ENCODE results near the gene TARBP1.

The TARBP1 gene

DNA sequence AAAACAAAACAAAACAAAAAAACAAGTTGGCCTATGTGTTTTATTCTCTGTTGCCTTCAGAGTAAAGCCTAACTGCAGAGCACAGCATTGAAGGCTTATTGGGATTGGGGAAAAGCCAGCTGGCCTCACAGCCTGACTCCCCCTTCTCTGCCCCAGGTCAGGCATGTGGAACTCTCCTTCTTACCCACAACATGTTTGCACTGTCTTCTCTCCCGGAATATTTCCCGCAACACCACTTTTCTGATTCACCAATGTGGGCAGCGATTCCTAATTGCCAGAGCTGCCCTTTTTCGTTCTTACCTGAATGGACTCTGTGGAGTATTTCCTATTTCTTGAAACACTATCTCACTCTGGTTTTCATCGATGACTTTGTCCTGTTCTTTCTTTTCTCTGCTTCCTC, 2.8 kb upstream of the TARBP1 start:
- TF ChIP-seq POLR2A (IDR thresholded peaks at IDR 0.05; ENCODE audit: low read length) = no peak
- TF ChIP-seq GATA1 (IDR thresholded peaks at IDR 0.05; ENCODE audit: low read depth, low read length) = no peak

GRCh38 chr1:234479866-234480265, 887 bp upstream of the TARBP1 start:
- DNase-seq = no peak
- TF ChIP-seq GATA1 (IDR thresholded peaks at IDR 0.05; ENCODE audit: low read depth, low read length) = no peak
- TF ChIP-seq POLR2A (IDR thresholded peaks at IDR 0.05; ENCODE audit: low read length) = no peak

More for the DNA sequence above, 2.8 kb upstream of the TARBP1 start:
- no peak for DNase-seq

DNA sequence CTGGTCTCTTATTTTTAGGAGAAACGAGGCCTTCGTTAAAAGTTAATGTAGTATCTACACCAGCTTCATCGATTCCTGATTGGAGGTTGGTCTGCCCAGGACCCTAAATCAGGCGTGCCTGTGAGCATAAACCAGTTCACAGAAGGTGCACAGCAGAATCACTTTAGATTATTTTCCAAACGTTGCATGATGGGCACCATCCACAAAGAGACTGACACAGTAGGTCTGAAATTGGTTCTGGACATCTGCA, 256 bp upstream of the TARBP1 start:
- DNase-seq = no peak
- TF ChIP-seq POLR2A (IDR thresholded peaks at IDR 0.05; ENCODE audit: low read length) = no peak
- TF ChIP-seq GATA1 (IDR thresholded peaks at IDR 0.05; ENCODE audit: low read depth, low read length) = no peak

- DNase-seq = peak; percentile 79 to 84
- TF ChIP-seq POLR2A (IDR thresholded peaks at IDR 0.05; ENCODE audit: low read length) (peak; percentile 16), GATA1 (IDR thresholded peaks at IDR 0.05; ENCODE audit: low read depth, low read length) (no peak)
Observed at GRCh38 chr1:234478152-234478480, 863 bp downstream of the TARBP1 start.

DNA sequence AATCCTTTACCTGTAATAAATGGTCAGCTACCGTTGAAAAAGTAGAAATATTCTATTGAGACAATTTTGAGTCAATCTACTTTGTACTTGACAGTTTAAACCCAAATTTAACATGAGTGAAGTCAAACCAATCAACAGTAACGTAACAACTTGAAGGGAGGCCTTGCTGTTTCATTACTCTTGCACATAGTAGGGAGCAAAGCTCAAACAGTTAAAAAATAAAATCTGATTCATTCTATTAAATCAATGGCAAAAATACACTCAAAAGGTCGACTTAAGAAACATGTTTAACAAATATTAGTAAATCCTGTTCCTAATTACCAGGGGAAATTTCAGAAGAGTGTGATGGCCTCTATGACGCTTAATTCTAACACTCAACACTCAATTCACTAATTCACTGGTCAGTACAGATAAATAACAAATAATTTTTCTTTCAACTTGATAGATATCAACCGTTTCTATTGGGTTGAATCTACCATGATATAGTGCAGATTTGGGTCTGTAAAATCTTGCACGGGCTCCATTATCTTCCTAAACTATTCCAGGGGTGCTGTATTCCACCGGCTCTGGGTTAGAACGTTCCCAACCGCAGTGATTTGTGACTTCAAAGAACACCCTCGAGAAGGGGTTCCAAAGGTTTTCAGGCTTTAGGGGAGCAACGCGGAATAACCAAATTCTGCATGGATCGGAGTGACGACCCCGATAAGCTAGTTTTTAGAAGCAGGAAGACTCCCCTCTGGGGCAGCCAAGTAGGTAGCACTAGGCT, 1.4 kb downstream of the TARBP1 start:
- no peak for DNase-seq
- TF ChIP-seq POLR2A (IDR thresholded peaks at IDR 0.05; ENCODE audit: low read length) (no peak), GATA1 (IDR thresholded peaks at IDR 0.05; ENCODE audit: low read depth, low read length) (no peak)

DNA sequence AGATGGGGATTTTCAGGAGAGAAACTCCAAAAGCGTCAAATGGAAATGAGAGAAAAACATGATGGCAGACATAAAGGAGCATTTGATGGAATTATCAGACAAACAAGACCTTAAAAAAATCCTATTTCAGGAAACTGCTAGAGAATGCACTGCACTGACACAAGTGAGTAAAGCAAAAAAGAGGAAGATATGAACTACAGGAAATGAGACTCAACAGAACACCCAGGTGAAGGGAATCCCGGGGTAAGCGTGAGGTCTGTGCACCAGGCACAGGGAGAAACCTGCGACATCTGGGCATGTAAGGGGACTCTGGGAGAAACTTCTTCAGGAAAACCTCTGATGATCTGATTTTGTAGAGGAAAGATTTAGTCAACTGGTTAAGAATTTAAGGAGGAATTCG, 2.8 kb downstream of the TARBP1 start:
- DNase-seq = no peak
- TF ChIP-seq POLR2A (IDR thresholded peaks at IDR 0.05; ENCODE audit: low read length) (no peak), GATA1 (IDR thresholded peaks at IDR 0.05; ENCODE audit: low read depth, low read length) (no peak)

DNA sequence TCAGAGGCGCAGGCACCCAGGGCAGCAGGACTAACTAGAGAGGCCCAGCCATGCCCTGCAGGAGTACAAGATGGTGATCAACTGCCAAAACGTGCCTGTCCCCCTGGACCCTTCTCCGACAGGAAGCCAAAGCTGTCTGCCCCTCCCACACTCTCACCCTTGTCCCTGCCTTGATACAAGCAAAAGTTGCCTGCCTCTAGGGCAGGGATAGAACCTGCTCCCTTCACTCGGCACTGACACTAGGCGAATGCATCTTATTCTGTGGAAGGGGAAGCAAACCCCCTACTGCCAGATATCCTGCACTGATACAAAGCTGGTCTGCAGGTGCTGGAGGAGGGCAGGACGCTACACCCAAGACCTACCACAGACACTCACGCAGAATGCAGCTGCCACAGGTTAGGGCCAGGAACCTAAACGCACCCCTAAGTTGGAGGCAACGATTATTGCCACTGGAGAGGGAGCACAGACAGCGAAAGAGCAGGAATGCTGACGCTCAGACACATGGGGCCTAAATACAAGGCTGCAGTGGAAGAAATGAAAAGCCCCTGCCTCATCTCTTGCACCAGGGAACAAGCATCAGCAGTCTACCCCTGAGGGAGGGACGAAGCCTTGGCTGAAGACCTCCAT, 3.7 kb downstream of the TARBP1 start:
- DNase-seq = no peak
- TF ChIP-seq POLR2A (IDR thresholded peaks at IDR 0.05; ENCODE audit: low read length) (no peak), GATA1 (IDR thresholded peaks at IDR 0.05; ENCODE audit: low read depth, low read length) (no peak)

DNA sequence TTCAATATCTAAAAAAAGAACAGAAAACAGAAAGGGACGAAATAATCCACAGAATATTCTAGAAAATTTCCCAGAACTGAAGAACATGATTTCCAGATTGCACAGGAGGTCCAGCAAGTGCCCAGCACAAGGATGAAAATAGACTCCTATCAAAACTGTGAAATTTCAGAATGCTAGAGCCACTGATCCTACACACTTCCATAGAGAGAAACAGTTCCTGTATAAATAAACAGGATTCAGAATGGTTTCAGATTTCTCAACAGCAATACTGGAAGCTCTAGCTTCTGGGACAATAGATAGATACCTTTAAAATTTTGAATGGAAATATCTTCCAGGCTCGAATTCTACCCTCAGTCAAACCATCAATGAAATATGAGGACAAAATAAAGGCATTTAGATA, 4.6 kb downstream of the TARBP1 start:
- no peak for TF ChIP-seq GATA1 (IDR thresholded peaks at IDR 0.05; ENCODE audit: low read depth, low read length)
- TF ChIP-seq POLR2A (IDR thresholded peaks at IDR 0.05; ENCODE audit: low read length) = no peak
- no peak for DNase-seq

DNA sequence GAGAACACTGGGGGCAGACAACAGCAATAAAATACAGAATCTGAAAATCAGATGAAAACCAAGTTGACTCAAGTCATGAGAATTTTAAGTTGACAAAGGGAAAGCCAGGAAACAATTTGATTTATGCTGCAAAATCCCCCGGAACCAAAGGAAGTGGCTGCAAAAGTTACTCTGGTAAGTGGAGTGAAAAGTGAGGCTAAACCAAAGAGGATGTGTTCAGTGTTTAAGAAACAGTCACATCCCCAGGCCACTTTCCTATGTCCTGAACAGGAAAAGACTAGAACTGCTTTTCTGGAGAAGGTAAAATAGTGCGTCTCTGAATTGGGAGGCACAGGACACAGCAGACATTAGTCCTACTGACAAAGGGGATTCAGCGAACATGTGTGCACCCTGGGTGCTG, 5.9 kb downstream of the TARBP1 start:
- DNase-seq = peak in 1 of 2 experiments; percentile 6
- no peak for TF ChIP-seq GATA1 (IDR thresholded peaks at IDR 0.05; ENCODE audit: low read depth, low read length)
- TF ChIP-seq POLR2A (IDR thresholded peaks at IDR 0.05; ENCODE audit: low read length) = no peak

GRCh38 chr1:234469376-234469775, 9.6 kb downstream of the TARBP1 start:
- TF ChIP-seq GATA1 (IDR thresholded peaks at IDR 0.05; ENCODE audit: low read depth, low read length) (no peak), POLR2A (IDR thresholded peaks at IDR 0.05; ENCODE audit: low read length) (no peak)
- DNase-seq = no peak

DNA sequence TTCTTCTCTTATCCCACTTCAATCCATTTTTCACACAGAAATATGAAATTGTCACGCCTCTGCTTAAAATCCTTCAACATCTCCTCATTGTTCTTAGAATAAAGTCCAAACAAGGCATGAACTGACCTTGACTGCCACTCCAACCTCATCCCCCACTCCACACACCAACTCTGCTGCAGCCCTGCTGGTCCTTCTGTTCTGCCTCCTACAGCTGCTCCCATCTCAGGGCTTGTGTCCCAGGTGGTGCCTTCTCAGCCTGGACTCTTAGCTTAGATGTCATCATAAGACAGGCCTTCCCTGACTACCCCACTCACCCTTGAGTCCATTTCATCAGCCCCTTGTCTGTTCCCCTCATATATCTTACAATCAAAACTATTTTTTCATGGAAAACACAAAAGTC, 10.4 kb downstream of the TARBP1 start:
- DNase-seq = no peak
- TF ChIP-seq GATA1 (IDR thresholded peaks at IDR 0.05; ENCODE audit: low read depth, low read length) (no peak), POLR2A (IDR thresholded peaks at IDR 0.05; ENCODE audit: low read length) (no peak)

DNA sequence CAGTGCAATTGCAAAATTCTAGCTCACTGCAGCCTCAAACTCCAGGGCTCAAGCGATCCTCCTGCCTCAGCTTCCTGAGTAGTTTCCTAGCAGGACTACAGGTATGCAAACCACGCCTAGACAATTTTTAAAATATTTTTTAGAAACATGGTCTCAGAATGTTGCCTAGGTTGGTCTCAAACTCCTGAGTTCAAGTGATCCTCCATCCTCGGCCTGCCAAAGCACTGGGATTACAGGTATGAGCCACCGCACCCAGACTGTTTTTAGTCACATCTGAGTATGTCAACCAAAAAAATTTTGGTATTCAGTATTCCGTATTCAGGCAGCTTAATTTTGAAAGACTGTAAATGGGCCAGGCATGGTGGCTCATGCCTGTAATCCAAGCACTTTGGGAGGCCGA, 11.2 kb downstream of the TARBP1 start:
- no peak for DNase-seq
- TF ChIP-seq POLR2A (IDR thresholded peaks at IDR 0.05; ENCODE audit: low read length) (no peak), GATA1 (IDR thresholded peaks at IDR 0.05; ENCODE audit: low read depth, low read length) (no peak)

- no peak for DNase-seq
- no peak for TF ChIP-seq GATA1 (IDR thresholded peaks at IDR 0.05; ENCODE audit: low read depth, low read length)
- TF ChIP-seq POLR2A (IDR thresholded peaks at IDR 0.05; ENCODE audit: low read length) = no peak
Observed at GRCh38 chr1:234466945-234467344, 12.0 kb downstream of the TARBP1 start.

DNA sequence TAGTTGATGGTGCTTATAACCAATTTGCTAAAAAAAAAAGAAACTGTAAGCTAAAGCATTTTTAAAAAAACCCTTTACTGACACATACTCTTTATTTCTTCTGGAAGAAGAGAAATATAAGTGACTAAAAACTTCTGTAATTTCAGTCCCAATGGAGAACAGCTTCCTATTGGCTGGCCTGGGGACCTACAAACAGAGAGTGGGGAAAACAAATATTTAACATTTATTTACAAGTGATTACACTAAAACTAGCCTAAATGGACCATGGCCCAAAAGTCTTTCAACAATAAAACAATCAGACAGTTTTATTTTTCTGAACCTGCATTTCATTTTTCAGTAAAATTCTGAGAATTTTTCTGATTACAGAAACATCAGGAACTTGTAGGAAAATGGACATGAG, 15.2 kb downstream of the TARBP1 start:
- DNase-seq = no peak
- no peak for TF ChIP-seq POLR2A (IDR thresholded peaks at IDR 0.05; ENCODE audit: low read length)
- no peak for TF ChIP-seq GATA1 (IDR thresholded peaks at IDR 0.05; ENCODE audit: low read depth, low read length)

DNA sequence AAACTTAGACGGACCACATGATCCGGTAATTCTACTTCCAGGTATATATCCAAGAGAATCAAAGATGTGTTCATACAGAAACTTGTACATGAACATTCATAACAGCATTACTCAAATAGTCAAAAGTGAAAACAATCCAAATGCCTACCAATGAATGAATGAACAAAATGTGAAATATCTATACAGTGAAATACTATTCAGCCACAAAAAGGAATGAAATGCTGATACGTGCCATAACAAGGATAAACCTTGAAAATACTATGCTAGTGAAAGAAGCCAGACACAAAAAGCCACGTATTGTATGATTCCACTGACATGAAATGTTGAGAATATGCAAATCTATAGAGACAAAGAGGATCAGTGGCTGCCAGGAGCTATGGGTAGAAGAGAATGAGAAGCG, 18.3 kb downstream of the TARBP1 start:
- TF ChIP-seq GATA1 (IDR thresholded peaks at IDR 0.05; ENCODE audit: low read depth, low read length) (no peak), POLR2A (IDR thresholded peaks at IDR 0.05; ENCODE audit: low read length) (no peak)
- DNase-seq = no peak
